ENCODE data around the gene SORCS2. TPM values are rescaled to one million over a fixed set of nuclear protein-coding genes. Genes with fewer than 3 reads are reported as not detected.

Gene SORCS2
- total and polyA plus RNA-seq, 2 of the 8 experiments (the other 6 are each of a cell fraction or from before 2014, with no cell fraction given) = 0.36 to 1.8 TPM

DNA sequence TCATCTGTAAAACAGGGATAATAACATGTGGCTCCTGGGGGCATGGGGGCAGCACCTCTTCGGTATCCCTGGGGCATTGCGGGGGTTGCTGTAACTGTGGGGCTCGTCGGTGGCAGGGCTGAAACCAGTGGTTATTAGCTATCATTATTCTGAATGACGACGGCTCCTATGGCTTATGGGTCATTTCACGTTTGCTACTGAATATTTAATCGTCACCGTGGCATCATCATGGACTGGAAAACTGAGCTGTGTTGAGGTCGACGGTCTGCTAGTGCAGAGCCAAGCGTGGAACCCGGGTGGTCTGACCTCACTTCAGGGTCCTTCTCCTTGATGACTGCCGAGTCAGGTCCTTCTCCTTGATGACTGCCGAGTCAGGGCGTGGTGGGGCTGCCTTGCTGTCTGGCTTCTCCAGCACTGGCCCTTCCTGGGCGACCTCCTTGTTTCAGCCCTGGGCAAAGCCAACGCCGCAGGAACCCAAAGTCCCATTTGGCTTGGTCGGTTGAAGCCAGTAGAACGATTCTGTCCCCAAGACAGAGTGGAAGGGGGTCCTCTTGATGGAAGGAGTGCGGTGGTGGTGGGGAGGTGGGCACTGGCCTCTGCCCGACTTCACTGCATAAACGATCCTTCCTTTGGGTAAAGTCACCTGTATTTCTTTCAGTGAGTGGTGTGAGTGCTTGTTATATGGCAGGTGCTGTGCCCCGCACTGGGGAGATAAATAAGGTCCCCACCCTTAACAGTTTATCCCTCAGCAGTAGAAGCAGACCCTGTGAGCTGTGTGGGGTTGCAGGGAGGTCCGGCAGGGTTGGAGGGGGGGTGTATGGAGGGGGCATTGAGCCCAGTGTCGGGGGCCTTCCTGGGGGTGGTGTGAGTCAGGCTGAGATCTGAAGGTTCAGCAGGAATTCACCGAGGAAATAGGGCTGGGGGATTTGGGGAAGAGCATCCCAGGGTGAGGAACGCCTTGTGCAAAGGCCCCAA is 201.6 kb downstream of the SORCS2 start (continued):
- TF ChIP-seq KDM4A (IDR thresholded peaks at IDR 0.05; ENCODE audit: low read depth, low read length, severe bottlenecking) (no peak), BACH1 (IDR thresholded peaks at IDR 0.05; ENCODE audit: low read length) (peak; percentile 48; the same call in 1 of the 2 replicates), CHD2 (IDR thresholded peaks at IDR 0.05; ENCODE audit: low read length) (no peak), SP2 (IDR thresholded peaks at IDR 0.05; ENCODE audit: low read length) (no peak), RXRA (IDR thresholded peaks at IDR 0.05; ENCODE audit: insufficient read depth, low read depth, low read length) (no peak), EZH2 (IDR thresholded peaks at IDR 0.05; ENCODE audit: low read depth, low read length, severe bottlenecking) (no peak), TCF12 (IDR thresholded peaks at IDR 0.05; ENCODE audit: low read depth, low read length) (no peak)
- TF ChIP-seq, protein P1, sequence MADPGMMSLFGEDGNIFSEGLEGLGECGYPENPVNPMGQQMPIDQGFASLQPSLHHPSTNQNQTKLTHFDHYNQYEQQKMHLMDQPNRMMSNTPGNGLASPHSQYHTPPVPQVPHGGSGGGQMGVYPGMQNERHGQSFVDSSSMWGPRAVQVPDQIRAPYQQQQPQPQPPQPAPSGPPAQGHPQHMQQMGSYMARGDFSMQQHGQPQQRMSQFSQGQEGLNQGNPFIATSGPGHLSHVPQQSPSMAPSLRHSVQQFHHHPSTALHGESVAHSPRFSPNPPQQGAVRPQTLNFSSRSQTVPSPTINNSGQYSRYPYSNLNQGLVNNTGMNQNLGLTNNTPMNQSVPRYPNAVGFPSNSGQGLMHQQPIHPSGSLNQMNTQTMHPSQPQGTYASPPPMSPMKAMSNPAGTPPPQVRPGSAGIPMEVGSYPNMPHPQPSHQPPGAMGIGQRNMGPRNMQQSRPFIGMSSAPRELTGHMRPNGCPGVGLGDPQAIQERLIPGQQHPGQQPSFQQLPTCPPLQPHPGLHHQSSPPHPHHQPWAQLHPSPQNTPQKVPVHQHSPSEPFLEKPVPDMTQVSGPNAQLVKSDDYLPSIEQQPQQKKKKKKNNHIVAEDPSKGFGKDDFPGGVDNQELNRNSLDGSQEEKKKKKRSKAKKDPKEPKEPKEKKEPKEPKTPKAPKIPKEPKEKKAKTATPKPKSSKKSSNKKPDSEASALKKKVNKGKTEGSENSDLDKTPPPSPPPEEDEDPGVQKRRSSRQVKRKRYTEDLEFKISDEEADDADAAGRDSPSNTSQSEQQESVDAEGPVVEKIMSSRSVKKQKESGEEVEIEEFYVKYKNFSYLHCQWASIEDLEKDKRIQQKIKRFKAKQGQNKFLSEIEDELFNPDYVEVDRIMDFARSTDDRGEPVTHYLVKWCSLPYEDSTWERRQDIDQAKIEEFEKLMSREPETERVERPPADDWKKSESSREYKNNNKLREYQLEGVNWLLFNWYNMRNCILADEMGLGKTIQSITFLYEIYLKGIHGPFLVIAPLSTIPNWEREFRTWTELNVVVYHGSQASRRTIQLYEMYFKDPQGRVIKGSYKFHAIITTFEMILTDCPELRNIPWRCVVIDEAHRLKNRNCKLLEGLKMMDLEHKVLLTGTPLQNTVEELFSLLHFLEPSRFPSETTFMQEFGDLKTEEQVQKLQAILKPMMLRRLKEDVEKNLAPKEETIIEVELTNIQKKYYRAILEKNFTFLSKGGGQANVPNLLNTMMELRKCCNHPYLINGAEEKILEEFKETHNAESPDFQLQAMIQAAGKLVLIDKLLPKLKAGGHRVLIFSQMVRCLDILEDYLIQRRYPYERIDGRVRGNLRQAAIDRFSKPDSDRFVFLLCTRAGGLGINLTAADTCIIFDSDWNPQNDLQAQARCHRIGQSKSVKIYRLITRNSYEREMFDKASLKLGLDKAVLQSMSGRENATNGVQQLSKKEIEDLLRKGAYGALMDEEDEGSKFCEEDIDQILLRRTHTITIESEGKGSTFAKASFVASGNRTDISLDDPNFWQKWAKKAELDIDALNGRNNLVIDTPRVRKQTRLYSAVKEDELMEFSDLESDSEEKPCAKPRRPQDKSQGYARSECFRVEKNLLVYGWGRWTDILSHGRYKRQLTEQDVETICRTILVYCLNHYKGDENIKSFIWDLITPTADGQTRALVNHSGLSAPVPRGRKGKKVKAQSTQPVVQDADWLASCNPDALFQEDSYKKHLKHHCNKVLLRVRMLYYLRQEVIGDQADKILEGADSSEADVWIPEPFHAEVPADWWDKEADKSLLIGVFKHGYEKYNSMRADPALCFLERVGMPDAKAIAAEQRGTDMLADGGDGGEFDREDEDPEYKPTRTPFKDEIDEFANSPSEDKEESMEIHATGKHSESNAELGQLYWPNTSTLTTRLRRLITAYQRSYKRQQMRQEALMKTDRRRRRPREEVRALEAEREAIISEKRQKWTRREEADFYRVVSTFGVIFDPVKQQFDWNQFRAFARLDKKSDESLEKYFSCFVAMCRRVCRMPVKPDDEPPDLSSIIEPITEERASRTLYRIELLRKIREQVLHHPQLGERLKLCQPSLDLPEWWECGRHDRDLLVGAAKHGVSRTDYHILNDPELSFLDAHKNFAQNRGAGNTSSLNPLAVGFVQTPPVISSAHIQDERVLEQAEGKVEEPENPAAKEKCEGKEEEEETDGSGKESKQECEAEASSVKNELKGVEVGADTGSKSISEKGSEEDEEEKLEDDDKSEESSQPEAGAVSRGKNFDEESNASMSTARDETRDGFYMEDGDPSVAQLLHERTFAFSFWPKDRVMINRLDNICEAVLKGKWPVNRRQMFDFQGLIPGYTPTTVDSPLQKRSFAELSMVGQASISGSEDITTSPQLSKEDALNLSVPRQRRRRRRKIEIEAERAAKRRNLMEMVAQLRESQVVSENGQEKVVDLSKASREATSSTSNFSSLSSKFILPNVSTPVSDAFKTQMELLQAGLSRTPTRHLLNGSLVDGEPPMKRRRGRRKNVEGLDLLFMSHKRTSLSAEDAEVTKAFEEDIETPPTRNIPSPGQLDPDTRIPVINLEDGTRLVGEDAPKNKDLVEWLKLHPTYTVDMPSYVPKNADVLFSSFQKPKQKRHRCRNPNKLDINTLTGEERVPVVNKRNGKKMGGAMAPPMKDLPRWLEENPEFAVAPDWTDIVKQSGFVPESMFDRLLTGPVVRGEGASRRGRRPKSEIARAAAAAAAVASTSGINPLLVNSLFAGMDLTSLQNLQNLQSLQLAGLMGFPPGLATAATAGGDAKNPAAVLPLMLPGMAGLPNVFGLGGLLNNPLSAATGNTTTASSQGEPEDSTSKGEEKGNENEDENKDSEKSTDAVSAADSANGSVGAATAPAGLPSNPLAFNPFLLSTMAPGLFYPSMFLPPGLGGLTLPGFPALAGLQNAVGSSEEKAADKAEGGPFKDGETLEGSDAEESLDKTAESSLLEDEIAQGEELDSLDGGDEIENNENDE (IDR thresholded peaks at IDR 0.05; ENCODE audit: insufficient replicate concordance, low read length) = no peak
